NCI-H2107 (cell line): ENCODE results near the gene LARP1B.
"Not testable (repeated sequence)": the region's sequence is repeated elsewhere in the genome, so short reads cannot be mapped to it uniquely, and the experiment has no call there.

Experiments used
- DNase-seq: peaks from one replicate; lab custom pipeline; 2025; lab: John Stamatoyannopoulos, UW

Gene LARP1B

DNA sequence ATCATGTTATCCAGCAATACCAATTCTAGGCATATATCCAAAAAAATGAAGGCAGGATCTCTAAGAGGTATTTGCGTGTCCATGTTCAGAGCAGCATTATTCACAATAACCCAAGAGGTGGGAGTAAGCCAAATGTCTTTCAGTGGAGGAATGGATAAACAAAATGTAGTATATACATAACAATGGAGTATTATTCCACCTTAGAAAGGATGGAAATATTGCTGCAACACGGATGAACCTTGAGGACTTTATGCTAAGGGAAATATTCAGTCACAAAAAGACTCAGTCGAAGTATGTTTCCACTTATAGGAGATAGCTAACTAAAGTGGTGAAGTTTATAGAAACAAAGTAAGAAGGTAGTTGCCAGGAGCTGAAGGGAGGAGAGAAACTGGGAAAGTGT, 74.3 kb downstream of the LARP1B start:
- DNase-seq = no peak

- no peak for DNase-seq
These were observed 80.8 kb downstream of the LARP1B start for GRCh38 chr4:128141866-128142265.

DNA sequence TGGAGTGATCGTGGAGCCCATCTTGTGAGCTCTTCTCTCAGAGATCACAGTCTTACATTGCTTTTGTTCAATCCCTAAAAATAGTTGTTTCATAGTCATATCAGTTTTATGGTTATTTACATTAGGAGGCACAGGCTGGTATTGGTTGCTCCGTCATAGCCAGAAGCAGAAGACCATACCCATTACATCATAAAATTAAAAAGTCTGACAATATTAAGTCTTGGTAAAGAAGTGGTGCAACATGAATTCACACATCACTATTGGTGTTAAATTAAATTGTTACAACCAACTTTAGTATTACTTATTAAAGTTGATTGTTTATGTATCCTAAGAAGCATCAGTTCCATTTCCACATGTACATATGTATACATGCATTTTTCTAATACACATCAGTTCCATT, 84.6 kb downstream of the LARP1B start:
- no peak for DNase-seq

DNA sequence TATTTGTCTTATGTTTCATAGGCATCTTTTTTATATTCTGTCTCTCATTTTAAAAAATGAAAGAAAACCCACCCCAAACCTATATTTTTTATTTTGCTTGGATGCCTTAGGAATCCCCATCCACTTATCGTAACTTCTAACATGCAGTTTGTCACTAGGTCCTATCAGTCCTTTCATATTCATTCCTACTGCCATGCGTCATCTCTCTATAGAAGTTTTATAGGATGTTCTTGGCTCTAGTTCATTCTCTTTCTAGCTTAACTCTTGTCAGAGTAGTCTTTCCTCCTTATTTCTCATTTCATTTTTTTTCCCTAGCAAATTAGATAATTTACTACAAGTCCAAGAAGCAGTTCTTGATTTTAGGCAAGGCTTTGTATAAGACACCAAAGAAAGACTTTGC, 92.7 kb downstream of the LARP1B start:
- DNase-seq = no peak

DNA sequence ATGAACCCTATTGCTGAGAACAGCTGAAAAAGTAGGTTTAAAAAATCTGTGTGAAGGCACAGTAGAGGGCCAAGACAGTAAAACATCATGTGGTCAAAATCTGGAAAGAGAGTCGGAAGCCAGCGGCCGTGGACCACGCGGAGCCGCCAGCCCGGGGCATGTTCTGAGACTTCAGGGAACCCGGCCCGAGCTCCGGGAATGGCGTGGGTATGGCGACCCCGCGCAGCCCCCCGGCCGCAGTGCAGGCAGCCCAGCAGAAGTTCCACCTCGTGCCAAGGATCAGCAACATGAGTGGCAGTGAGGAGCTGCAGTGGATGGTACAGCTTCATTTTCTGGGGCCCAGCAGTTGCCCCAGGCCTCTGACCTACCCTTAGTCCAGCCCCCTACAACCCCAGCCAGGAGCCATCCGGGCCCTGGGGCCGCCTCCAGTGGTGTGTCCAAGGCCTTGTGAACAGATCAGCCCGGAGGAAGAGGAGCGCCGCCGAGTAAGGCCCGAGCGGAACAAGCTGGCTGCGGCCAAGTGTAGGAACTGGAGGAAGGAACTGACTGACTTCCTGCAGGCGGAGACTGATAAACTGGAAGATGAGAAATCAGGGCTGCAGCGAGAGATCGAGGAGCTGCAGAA, 94.2 kb downstream of the LARP1B start:
- DNase-seq = no peak

- DNase-seq = no peak
These were observed 94.9 kb downstream of the LARP1B start for GRCh38 chr4:128155874-128156456.

DNA sequence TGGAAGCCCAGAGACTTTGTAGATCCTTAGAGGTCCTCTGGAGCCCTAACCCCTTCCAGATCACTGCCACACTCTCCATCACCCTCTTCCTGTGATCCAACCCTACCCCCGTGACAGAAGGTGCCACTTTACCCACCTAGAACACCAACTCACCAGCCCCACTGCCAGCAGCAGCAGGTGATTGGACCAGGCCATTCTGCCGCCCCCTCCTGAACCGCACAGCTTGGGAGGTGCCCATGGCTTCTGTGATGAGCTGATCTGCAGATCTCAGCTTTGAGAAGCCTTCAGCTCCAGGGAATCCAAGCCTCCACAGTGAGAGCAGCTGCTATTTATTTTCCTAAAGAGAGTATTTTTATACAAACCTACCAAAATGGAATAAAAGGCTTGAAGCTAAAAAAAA, 95.4 kb downstream of the LARP1B start:
- DNase-seq = not testable (repeated sequence)

- no peak for DNase-seq
These were observed 97.8 kb downstream of the LARP1B start for GRCh38 chr4:128158894-128159293.

- no peak for DNase-seq
These were observed 98.9 kb downstream of the LARP1B start for GRCh38 chr4:128159967-128160366.

DNA sequence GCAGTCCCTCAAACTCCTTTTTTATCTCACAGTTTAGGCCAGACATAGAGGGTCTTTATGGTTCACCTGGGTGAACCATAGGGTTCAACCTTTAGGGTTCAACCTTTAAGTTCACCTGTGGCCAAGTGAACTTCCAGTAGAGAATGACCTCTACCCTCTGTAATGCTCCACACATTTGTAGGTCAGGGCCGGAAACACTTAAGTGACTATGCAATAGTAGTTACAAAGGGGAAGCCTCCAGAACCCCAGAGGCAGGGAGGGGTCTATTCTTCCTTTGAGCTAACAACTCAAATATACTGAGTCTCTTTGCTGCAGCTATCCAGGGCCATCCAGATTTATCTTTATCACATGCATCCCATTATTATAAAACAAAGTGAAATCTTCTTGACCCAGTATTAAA, 100.0 kb downstream of the LARP1B start:
- no peak for DNase-seq

DNA sequence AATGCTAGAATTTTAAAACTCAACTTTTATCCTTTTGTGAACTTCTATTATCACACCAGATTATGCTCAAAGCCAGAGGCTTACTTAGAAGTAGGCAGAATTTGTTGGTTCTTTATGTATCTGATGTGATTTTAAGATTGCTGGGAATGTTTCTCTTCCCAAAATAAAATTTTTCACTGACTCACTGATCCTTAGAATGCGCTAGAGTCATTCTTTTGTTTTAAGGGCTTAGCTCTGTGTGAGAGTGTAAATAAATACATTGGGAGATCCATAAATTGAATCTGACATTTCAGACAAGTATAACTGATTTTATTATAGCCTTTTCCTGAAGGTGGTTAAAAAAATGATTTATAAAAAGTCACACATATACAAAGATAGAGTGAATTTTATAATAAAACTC, 101.3 kb downstream of the LARP1B start:
- no peak for DNase-seq

DNA sequence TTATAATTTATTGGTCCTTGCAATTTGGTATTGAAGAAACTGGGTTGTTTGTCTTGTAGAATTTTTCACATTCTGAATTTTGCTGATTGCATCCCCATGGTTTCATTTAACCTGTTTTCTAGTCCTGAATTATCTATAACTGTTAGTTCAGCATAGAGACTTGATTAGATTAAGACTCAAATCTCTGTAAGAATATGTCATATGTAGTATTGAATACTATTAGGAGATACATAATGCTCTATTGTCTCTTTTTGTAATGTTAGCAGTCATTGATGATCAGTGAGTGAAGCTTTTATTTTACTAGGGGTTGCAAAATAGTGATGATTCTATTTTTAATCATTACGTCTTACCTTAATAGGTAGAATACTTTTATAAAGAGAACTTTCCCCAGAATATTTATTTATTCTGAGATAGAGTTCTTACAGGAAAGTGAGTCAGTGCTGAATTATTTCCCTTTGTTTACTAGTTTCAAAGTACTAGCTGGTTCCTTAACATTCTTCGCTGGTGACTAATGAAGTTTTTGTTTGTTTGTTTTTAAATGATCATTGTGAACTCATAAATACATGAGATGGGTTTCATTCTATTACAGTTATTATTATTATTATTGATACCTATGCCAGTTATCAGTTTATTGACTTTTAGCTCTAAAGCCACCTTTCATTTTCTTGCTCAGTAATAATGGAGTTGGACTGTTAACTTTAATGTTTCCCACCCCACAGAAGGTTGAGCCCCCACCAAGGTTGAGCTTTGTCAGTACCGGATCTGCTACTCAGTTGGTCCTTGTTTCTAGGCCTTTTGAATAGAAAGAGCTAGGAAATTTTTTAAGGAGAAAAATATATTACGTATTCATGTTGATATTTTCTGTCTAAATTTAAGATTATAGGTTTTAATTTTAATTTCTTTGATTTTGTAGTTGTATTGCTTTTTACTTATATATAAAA, 102.3 kb downstream of the LARP1B start:
- no peak for DNase-seq

DNA sequence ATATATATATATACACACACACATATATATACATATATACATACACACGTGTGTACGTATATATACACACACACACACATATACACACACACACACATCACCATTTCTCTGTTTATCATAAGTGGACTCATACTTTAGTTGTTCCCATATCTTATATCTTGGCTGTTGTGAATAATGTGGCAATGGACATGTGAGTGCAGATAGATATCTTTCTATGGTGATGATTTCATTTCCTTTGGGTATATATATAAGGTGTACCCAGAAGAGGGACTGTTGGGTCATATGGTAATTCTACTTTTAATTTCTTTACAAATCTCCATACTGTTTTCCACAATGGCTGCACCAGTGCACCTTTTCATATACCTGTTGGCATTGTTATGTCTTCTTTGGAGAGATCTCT, 105.9 kb downstream of the LARP1B start:
- DNase-seq = no peak

DNA sequence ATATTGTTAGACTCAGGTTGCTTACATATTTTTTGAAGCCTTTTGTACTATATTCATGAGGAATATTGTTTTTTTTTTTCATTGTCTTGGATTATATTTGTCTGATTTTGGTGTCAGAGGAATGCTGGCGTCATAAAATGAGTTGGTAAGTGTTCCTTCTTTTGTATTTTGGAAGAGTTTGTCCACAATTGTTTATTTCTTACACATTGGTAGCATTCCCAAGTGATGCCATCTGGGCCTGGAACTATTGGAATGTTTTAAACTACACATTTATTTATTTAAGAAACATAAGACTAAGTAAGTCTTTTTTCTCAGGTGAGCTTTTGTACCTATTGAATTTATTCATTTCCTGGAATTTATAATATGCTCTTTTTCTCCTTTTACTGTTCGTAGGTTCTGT, 107.6 kb downstream of the LARP1B start:
- no peak for DNase-seq

DNA sequence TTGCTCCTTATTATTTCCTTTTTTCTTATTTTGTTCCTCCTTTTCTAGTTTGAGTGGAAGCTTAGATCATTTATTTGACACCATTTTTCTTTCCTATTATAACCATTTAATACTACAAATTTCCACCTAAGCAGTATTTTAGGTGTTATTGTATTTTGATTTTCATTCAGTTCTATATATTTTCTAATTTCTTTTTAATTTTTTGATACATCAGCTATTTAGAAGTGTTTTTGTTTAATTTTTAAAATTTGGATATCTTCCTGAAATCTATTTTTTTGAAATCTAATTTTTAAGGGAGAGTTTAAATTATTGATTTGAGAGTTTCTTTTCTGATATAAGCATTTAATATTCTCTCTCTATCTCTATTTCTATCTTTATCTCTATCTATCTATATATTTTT, 108.1 kb downstream of the LARP1B start:
- no peak for DNase-seq

DNA sequence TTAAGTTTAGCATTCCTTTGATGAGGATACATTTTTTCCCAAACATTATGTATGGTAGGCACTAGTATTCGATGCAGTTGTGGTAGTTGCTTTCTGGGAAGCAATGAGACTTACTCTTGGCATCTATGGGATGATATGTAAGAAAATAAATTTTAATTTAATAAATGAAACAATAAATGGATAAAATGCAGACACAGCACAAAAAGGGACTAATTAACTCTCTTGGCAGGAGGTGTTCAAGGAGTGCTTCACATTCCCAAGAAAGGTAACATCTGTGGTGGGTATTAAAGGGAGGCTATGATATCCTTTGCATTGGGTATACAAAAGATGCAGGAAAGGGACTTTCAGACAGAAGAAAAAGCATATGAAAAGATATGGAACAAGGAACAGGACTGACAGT, 115.5 kb downstream of the LARP1B start:
- DNase-seq = no peak

DNA sequence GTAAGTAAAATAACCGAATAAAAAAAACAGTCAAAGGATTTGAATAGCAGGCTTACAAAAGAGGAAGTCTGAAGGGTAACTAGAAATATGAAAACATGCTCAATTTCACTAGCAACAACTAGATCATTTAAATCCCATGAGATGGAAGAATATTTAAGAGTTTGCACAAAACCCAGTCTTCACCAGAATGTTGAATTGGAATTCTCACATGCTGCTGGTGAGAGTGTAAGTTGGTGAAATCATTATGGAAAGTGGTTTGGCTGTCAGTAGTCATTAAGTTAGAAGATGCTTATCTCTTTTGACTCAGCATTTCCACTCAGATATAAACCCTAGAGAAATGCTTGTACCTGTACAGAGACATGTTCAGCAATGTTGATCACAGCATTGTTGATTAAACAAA, 116.4 kb downstream of the LARP1B start:
- no peak for DNase-seq

DNA sequence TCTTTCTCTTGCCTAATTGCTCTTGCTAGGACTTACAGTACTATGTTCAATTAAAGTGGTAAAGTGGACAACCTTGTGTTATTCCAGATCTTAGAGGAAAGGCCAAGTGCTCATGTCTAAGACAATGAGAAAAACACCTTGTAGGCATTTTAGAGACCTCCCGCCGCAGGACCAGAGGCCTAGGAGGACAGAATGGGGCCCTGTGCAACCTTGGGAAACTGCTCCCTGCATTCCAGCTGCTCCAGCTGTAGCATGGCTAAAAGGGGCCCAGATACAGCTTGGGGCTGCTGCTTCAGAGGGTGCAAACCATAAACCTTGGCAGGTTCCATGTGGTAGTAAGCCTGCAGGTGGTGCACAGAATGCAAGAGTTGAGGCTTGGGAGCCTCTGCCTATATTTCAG, 125.5 kb downstream of the LARP1B start:
- DNase-seq = no peak

GRCh38 chr4:128191115-128191781, 130.1 kb downstream of the LARP1B start:
- no peak for DNase-seq

DNA sequence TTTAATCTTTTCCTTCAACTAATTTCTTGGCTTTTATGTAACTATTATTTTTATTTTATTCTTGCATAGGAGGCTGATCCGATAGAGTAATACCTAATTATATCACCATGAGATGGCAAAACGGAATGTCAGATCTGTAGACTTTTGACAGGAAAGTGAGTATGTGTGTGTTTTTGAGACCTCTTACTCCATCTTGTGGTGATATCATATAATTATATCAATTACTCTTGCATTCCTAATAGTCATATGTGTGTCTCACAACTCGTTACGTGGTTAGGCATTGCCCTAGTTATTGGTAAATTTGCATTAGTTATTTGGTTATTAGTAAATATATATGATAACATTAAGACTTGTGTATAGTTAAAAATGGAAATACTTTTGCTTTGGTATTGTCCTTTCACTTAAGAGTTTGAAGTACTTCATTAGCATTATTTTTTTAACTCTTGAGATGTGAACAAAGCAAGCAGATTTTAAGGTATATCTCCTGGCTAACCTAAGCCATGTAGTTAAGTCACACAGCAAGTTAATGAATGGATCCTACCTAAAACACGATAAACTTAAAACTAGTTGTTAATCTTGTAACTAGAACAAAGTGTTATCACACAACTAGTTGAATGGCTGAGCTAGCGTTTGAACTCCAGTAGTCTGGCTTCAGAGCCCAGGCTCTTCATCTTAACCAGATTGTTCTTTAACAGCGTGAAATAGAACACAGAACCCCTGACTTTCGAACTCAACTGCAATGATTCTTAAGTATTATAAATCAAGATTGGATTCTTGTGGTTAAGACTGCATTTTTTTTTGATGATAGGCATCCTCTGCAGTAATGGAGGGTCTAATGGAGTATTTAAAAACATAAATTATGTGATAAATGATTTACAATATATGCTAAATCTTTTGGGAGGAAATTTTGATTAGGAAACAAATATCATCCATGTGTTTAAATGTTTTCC, 159.4 kb downstream of the LARP1B start:
- no peak for DNase-seq

- no peak for DNase-seq
These were observed 160.5 kb downstream of the LARP1B start for GRCh38 chr4:128221586-128221985.

DNA sequence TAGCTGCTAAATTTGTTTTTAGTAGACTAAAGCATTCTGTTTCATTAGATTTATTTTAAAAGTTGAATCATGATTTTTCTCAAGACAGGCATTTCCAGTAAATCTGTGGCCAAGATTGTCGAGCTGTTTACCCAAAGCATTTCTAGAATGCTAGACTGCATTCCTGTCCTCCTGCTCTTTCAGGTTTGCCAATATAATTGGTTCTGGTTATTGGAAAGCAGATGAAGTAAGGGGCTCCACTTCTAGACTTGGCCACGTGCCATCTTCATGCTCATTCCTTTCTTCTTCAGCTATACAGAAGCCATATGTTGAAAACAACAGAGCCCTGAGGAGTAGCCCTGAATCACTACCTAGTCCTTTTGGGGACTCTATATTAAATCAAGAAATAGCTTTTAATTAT, 164.0 kb downstream of the LARP1B start:
- DNase-seq = no peak
